NCI-H748 treated with DMSO at 0.1 percent for 48 hours (cell line): ENCODE results near the gene BPIFB1.

ENCODE experiments used
- DNase-seq: peaks from one replicate; lab custom pipeline; 2025; lab: John Stamatoyannopoulos, UW

Gene BPIFB1

DNA sequence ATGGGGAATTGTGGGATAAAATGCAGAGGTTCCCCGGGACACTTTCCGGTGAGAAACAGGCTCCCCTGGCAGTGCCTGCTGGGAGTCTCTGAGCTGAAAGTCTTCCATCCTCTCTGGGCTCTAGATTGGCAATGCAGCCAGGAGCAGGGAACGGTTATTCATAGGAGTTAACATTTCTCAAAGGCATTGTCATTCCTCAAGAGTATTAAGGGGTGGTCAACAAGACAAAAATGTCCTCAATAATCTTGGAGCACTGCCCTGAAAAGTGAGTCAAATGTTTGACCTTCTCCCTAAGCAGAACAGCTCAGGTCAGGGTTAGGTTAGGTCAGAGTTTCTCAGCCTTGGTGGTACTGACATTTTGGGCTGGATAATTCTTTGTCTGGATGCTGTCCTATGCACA, 13.2 kb downstream of the BPIFB1 start:
- DNase-seq, result no peak

DNA sequence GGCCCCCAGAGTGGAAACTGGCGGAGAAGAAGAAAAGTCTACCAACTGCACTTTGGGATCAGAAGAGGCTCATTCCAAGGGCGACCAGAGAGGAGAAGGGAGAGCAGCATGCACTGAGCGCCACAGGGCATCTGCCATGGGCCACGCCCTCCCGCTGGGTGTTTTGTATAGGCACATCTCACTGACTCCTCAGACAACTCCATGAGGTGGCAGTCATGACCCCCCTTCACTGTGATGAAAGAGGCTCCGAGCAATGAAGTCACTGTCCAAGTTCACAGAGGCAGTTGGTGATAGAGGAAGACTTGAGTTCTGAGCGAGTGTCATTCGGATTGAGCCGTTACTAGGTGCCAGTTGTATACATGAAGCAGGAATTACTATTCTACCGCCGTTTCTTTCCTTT, 15.4 kb downstream of the BPIFB1 start:
- DNase-seq, result no peak

DNA sequence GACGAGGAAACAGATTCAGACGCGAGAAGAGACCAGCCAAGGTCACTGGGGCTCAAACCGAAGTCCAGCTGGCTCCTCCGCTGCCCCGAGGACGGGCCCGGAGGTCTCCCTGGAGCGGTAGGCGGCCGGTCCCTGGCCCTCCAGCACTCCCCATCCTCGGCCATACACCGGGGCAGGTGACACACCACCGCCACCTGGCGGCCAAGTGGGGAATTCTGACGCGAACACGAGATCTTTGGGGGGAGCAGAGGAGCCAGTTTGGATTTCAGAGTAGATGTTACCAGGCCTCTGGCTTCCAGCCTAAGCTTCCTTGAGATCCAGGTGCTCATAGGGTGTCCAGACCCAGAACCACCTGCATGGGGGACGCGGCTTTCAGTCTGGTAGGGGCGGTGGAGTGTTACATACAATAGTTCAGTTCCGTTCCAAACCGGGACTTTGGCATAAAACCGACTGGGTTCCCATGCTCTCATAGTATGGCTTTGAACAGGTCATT, 16.1 kb downstream of the BPIFB1 start:
- peak; percentile 11 for DNase-seq

DNA sequence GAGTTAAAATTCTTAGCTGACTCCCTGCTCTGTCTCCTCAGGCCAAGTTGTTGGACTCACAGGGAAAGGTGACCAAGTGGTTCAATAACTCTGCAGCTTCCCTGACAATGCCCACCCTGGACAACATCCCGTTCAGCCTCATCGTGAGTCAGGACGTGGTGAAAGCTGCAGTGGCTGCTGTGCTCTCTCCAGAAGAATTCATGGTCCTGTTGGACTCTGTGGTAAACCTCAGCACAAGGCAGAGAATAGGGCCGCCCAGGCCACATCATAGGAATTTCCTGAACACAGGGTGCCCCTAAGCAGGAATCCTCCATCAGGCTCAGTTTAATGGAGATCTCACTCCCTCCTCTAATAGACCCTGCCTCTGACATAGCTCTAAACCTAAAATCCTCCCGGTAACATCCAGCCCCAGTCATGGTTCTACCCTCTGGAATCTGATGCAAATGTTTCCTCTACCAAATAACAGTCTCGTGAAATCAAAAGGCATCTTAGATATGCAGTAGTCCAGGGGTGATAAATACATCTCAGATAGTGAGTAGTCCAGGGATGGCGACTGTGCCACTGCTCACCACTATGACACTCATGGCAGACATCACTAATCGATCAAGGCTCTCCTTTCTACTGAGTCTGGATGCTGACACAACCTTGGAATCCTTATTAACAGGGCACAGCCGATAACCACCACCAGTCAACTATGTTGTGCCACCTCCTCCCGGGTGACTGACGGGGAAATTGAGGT, 18.3 kb downstream of the BPIFB1 start:
- no peak for DNase-seq

DNA sequence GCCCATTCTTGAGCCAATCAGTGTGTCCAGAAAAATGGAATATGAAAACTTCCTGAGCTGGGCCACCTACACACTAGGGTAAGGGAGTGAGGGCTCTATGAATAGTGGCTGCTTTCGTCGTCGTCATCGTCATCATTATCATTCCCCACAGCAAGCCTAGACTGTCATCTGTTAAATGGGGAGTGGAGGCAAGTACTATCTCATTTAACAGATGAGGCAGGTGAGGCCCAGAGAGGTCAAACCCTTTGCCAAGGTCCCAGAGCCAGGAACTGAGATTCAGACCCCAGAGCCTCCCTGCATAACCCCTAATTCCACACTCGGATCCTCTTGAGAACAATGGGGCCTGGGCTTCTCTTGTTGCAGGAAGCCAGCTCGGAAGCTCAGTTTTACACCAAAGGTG, 20.6 kb downstream of the BPIFB1 start:
- DNase-seq, result no peak

DNA sequence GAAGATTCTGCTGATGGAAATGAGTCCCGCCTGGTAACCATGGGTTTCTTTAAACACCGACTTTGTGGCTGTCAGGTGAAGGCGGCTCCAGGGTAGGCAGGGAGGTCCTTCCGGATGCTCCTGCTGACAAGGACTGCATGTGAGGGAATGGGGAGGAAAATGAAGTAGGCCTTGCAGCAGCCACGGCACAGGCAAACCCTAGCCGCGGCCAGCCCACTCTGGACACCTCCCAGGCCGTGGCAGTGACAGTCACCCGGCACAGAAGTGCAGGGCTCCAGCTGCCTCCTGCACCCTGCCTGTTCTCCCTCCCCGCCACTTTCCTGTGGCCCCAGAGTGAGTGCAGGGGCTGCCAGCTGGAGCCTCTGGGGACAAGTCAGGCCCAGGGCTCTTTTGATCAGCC, 21.0 kb downstream of the BPIFB1 start:
- DNase-seq, result no peak

DNA sequence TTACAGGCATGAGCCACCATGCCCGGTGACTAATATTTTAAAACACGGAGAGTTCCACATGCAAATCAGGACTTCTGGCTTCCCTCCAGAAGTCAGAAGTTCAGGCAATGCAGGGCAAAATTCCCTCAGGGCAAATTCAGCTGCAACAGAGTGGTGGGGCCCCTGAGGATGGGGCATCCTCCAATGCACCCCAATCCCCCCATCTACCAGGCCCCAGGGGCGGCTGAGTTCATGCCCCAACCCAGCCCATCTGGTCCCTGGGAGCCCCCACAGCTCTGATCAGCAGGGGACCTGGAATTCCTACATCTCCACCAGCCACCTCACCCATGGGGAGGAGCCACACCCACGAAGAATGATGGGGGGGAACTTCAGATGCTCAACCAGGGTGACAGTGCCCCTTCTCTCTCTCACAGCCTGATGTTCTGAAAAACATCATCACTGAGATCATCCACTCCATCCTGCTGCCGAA, 22.6 kb downstream of the BPIFB1 start:
- DNase-seq, result no peak

DNA sequence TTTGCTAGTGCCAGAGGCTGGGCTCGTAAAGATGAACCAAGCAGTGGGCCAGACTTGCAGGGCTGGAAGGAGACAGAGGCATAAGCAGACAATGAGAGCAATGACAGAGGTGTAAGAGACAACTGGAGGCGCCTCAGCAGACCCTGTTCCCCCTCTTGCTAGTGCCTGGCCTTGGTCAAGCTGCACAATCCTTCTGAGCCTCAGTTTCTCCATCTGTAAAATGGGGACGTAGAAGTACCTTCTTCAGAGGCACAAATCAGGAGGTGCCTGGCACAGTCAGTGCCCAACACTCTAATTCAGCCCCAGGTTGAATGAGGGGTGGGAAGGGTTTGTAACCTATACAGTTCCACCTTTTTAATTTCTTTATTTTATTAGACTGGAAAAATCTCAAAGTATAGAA, 23.2 kb downstream of the BPIFB1 start:
- no peak for DNase-seq

DNA sequence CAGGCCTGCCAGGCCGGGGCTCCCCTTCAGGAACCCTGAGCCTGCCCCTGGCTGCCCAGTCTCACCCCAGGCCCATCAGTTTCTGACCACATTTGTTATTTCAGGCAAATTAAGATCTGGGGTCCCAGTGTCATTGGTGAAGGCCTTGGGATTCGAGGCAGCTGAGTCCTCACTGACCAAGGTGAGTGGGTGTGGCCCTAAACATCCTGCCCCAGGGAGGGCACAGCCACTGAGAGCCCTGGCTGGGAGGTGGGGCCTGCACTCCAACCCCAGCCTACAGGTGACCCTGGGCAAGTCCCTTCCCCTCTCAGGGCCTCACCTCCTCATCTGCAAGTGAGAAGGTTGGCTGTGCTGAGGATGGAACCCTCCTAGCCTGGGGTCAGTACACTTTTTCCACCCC, 23.8 kb downstream of the BPIFB1 start:
- no peak for DNase-seq

DNA sequence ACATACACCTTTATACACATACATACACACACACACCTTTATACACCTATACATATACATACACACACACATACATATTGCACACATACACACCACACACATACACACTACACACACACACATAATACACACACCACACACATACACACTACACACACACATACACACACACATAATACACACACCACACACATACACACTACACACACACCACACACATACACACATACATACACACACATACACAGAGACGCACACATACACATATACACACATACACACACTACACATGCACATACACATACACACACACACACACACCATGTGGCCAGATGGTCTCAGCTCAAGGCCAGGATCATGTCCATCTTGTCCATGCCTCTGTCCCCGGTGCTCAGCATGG, 25.7 kb downstream of the BPIFB1 start:
- DNase-seq, result no peak

DNA sequence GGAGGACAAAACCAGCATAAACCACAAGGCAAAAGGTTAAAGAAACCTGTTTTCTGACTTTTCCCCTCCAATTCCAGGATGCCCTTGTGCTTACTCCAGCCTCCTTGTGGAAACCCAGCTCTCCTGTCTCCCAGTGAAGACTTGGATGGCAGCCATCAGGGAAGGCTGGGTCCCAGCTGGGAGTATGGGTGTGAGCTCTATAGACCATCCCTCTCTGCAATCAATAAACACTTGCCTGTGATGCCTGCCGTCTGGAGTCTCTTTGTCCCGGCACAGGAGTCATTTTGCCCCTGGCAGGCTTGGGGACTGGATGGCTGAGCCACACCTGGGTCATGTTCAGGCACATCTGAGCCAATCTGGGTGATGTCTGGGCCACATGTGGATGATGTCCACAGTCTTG, 26.6 kb downstream of the BPIFB1 start:
- no peak for DNase-seq

DNA sequence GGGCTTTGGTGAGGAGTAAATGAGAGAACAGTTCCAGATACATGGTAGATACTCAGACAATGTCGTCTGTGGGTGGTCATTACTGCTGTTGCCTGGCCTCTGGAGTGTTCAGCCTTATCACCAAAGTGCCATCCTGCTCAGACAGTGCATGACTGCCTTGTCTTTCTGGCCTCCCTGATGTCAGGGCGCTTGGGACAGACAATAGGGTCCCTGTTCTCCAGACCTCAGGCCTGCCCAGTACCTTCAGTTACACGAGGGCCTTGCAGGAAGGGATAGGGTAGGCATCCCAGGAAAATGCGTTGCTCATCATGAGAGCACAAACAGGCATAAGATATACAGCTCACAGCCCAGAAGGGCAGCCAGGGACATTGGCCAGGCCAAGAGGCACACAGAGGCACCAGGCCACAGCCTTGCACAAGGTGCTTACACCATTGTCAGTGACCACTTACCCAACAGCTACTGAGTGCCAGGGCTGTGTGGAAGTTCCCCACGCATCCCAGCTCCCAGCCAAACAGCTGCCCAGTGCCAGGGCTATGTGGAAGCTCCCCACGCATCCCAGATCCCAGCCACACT, 27.4 kb downstream of the BPIFB1 start:
- no peak for DNase-seq

DNA sequence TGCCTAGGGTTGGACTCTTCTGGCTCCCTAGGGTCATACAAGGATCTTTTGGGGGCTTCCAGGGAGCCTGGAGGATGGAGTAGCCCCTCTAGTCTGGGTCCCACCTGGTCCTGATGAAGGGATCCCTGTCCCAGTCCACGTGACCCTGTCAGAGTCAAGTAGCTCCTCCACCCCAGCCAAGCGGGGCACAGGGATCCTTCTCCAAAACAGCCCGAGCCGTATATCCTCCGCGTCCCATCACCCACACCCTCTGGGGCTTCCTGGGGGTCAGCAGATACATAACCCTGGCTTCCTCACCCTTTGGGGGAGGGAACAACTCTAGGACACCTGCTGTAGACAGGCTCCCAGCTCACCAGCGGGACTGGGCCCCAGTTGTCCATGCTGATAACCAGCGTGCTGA, 28.0 kb downstream of the BPIFB1 start:
- no peak for DNase-seq

DNA sequence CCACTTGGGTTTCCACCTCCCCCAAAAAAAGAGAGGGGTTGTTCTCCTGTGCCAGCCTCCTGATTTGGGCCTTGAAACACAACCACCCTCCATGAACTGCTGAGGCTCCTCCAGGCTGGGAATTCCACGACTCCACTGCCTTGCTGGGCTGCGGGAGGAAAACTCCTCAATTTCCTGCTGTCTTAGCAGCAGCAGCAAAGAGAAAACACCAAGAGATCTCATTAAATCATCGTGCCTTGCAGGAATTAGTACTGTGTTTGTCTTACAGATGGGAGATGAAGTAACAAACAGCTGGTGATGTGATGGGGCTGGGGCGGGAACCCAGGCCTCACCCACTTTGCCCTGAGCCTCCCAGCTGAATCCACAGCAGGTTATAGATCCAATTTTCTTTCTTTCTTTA, 29.0 kb downstream of the BPIFB1 start:
- no peak for DNase-seq

DNA sequence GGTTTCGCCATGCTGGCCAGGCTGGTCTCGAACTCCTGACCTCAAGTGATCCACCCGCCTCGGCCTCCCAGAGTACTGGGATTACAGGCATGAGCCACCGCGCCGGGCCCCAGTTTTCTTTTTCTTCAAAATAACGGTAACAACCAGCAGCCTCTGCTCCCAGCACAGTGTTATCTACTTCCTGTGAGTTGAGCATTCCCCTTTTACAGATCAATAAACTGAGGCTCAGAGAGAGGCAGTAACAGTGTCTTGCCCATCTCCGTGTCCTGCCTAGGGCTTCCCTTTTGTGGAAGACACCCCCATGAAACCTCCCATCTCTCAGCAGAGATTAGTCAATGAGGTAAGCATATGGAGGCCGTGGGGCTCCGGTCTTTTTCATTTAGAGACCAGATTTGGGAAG, 29.6 kb downstream of the BPIFB1 start:
- DNase-seq, result no peak

DNA sequence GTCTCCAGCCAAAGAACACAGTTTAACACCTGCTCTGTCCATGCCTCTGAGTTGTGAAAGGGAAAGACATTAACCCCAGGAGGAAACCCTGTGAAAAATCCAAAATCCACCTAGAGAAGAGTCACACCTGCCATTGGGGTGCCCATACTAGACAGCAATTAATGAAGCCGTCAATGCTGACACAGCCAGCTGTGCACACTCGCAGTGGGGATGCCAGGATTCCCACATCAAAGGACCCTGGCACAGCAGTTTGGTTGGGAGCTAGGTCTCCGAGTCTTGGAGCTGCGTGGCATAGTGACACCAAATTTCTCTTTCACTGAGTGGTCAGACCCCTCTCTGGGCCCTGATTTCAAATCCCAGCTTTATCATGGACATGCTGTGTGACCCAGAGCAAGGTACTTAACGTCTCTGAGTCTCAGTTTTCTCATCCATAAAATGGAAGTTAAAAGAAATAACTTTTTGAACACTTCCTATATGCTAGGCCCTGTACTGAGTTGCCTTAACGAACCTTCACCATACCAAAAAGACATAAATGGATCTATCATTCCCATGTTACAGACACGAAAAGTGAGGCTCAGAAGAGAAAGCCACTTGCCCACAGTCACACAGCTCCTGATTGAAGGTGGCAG, 30.8 kb downstream of the BPIFB1 start:
- no peak for DNase-seq

DNA sequence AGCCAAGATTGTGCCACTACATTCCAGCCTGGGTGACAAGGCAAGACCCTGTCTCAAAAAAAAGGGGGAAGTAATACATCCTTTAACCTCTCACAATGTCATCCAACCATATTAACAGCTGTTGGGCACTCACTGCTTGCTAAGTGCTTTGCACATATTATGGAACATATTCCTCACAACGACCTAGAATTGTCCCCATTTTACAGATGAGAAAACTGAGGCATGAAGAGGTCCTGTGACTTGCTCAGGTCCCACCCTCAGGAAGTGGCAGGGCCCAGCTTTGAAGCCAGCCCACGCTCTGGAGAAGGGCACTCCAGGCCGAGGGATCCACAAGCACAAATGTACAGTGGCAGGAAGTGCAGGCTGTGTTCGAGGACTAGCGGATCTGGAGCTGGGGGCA, 33.3 kb downstream of the BPIFB1 start:
- no peak for DNase-seq

DNA sequence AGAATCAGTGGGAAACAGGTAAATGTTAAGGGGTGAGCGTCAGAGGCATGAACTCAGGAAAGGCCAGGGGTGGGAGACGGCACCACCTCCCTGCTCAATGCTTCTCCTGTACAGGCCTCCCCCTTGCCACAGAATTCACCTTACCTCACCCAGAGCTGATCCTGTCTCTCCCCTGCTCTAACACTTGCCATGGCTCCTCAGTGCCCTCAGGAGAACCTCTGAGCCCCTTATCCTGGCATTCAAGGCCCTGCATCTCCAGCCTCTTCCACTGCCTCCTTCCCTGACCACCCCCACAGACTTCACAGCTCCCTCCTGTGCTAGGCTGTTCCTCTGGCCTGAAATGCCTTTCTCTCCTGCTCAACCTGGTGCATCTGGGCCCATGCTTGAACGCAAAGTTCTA, 33.9 kb downstream of the BPIFB1 start:
- DNase-seq, result no peak

DNA sequence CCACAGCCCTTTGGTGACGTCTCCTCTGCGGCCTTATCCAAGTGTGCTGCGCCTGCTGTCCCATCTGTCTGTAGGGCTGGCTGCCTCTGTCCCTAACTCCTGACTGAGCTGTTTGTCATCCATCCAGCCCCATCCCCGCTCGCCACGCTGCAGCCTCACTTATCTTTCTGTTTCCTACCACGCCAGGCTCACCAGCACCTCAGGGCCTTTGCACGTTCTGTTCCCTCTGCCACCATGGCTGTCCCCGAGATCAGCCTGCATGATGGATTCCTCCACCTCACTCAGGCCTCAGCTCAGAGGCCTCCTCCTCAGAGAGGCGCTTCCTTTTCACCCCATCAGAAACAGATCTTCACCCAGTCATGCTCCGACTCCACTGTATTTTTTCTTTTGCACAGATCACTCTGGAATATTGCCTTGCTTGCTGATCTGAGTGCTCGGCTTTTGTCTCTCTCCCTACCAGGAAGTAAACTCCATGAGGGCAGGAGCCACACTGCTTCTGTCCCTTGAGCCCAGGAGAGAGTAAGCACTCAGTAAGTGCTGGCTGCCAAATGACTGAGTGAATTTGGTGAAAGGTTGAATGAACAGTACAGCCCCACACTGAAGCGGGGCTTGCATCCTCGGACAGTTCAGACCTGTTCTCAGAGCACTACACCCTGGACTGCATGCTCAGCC, 34.5 kb downstream of the BPIFB1 start:
- no peak for DNase-seq

DNA sequence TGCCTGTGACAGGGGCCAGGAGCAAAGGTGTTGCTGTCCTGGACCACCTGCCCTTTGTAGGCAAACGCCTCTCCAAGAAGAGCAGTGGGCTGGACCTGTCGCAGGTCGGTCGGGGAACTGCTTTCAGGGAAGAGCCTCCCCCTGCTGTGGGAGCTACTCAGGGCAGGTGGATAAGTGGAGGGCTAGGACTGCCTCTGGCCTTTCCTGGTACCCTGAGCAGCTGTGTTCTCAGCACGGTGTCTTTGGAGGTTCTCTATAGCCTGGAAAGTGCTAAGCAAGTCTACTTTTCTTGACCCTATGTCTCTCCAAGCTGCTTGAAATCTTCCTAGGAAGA, 35.0 kb downstream of the BPIFB1 start:
- DNase-seq, result no peak

DNA sequence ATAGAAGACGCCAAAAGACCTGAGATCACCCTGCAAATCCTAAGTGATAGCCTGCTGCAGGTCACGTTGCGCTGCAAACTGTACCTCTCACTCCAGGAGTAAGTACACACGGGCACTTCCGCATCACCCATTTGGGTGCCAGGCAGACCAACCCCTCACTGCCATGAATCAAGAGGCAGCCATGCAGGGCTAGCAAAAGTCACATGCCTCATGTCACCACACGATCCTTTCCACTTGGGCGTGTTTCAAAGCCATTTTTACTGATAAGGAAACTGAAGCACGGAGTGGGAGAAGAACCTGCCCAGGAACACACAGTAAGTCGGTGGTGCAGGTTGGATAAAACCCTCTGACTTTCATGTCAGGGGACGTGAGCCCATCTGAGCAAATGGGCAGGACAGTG, 37.0 kb downstream of the BPIFB1 start:
- DNase-seq, result no peak

DNA sequence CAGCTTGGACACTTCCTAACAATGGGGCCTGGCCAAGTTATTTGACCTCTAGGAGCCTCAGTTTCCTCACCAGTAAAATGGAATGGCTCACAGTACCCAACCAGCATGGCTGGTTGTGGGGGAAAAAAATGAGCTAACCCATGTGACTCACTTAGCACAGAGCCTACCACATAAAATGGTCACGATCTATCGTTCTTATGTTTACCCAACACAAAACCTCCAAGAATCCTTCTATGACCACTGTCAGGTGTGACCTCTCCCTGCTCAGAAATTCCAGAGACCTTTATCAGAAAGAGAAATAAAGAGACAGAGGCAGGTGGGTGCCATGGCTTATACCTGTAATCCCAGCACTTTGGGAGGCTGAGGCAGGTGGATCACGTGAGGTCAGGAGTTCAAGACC, 39.4 kb downstream of the BPIFB1 start:
- no peak for DNase-seq

DNA sequence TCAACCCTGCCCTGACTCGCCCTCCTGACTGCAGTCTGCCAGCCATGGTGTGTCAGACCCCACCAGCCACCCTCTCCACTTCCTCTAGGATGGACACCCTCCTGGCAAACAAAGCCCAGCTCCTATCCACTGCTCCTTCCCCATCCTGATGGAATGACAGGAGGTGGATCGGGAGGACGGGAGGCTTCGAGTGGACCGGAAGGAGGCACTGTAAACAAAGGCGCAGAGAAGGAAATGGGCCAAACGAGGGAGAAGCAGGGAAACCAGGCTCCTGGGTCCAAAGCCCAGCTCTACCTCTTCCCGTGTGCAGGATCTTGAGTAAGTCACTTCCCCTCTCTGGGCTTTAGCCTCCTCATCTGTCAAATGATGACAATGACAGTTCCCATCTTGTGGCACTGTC, 40.2 kb downstream of the BPIFB1 start:
- no peak for DNase-seq
